H1 (cell line): ENCODE data around the gene PRKCZ. TPM values are rescaled to one million over a fixed set of nuclear protein-coding genes. Genes with fewer than 3 reads are reported as not detected.

ENCODE experiments used
- CTCF ChIA-PET: fragments of 300-600 bp; sonication (Branson Sonifier 250); formaldehyde crosslinking; loops from one replicate; lab custom pipeline; 2021; ENCODE audit not compliant: partially characterized antibody; lab: Charles Lee
- POLR2A ChIA-PET: fragments of 300-600 bp; sonication (Branson Sonifier 250); formaldehyde crosslinking; loops from one replicate; lab custom pipeline; 2021; ENCODE audit warnings: inconsistent platforms; ENCODE audit not compliant: partially characterized antibody; lab: Charles Lee
- DNase-seq, 2 experiments: peaks; one replicate each; pipeline versions ENCODE4 v3.0.0 to v3.0.0-alpha.2; 2010 to 2022; ENCODE audit warnings: low spot score in 2 of 2, low read depth in 1 of 2, mixed read lengths in 1 of 2
- FAIRE-seq: peaks from 2 replicates; lab custom pipeline; 2011; peaks lifted over from hg19 to GRCh38; lab: Jason Lieb, UNC
- H2AFZ ChIP-seq: 2 replicates; pipeline ENCODE4 v1.8.1; 2012; ENCODE audit warnings: low read length, inconsistent platforms
- H2AK5ac ChIP-seq: 2 replicates; pipeline ENCODE4 v1.6.1; 2013; ENCODE audit warnings: low read depth, low read length
- H2BK120ac ChIP-seq: replicated peaks from 2 replicates; pipeline ENCODE3; 2013; ENCODE audit warnings: low read depth, low read length, inconsistent platforms
- H2BK12ac ChIP-seq: 2 replicates; pipeline ENCODE4 v1.6.1; 2013; ENCODE audit warnings: low read depth, low read length
- H2BK15ac ChIP-seq: 2 replicates; pipeline ENCODE4 v1.6.1; 2013; ENCODE audit warnings: low read length
- H2BK20ac ChIP-seq: 2 replicates; pipeline ENCODE4 v1.6.1; 2013; ENCODE audit warnings: low read length
- H2BK5ac ChIP-seq: 2 replicates; pipeline ENCODE4 v1.6.1; 2013; ENCODE audit warnings: low read depth, low read length
- H3K14ac ChIP-seq: 2 replicates; pipeline ENCODE4 v1.6.1; 2013; ENCODE audit warnings: inconsistent platforms; ENCODE audit not compliant: insufficient read length
- H3K18ac ChIP-seq: 2 replicates; pipeline ENCODE4 v1.6.1; 2013; ENCODE audit warnings: low read length; ENCODE audit errors: extremely low read depth
- H3K23ac ChIP-seq: 2 replicates; pipeline ENCODE4 v1.6.1; 2013; ENCODE audit warnings: inconsistent platforms; ENCODE audit not compliant: insufficient read length
- H3K23me2 ChIP-seq: 2 replicates; pipeline ENCODE4 v1.6.1; 2013; ENCODE audit warnings: low read depth, low read length
- H3K27ac ChIP-seq: 2 replicates; pipeline ENCODE4 v1.6.1; 2011; ENCODE audit warnings: low read depth, low read length, inconsistent platforms
- H3K27me3 ChIP-seq, 4 experiments: replicated peaks in 1 of 4; 1 replicate in 1 of 4; 2 replicates in 3 of 4; pipeline versions ENCODE4 v1.6.1 to v1.8.1; 2011 to 2013; ENCODE audit warnings: low read length in 3 of 4, mild to moderate bottlenecking in 3 of 4, inconsistent platforms in 2 of 4, mixed read lengths in 2 of 4, moderate library complexity in 1 of 4; ENCODE audit not compliant: control insufficient read depth in 3 of 4, insufficient read depth in 3 of 4; ENCODE audit errors: extremely low read depth in 1 of 4
- H3K36me3 ChIP-seq, 4 experiments: 2 replicates each; pipeline versions ENCODE4 v1.6.1 to v1.8.1; 2011 to 2013; ENCODE audit warnings: mild to moderate bottlenecking in 4 of 4, low read length in 3 of 4, moderate library complexity in 2 of 4, control low read depth in 1 of 4, inconsistent platforms in 1 of 4; ENCODE audit not compliant: insufficient read depth in 4 of 4, control insufficient read depth in 2 of 4
- H3K4ac ChIP-seq: replicated peaks from 2 replicates; pipeline ENCODE3; 2013; ENCODE audit warnings: low read length, low read depth, mixed read lengths, inconsistent platforms; ENCODE audit not compliant: insufficient read length
- H3K4me1 ChIP-seq, 4 experiments: replicated peaks in 1 of 4; 1 replicate in 1 of 4; 2 replicates in 3 of 4; pipeline versions ENCODE4 v1.6.1 to v1.8.1; 2011 to 2013; ENCODE audit warnings: low read length in 3 of 4, inconsistent platforms in 2 of 4, mixed read lengths in 1 of 4; ENCODE audit not compliant: insufficient read depth in 4 of 4, control insufficient read depth in 3 of 4
- H3K4me2 ChIP-seq, 2 experiments: 2 replicates each; pipeline versions ENCODE4 v1.6.1 to v1.8.1; 2011 to 2013; ENCODE audit warnings: low read depth in 2 of 2, low read length in 2 of 2, control low read depth in 1 of 2, inconsistent platforms in 1 of 2, mild to moderate bottlenecking in 1 of 2; ENCODE audit not compliant: insufficient read depth in 1 of 2
- H3K4me3 ChIP-seq, 4 experiments: fragments of 200-600, 300-600 bp in 1 of 4; sonication (generic), shearing (Covaris generic), sonication (Bioruptor Twin) in 1 of 4; 2 replicates each; pipeline versions ENCODE4 v1.5.1 to v1.8.1; 2011 to 2016; ENCODE audit warnings: low read length in 4 of 4, low read depth in 3 of 4, control low read depth in 2 of 4, inconsistent platforms in 2 of 4, mild to moderate bottlenecking in 2 of 4, mixed read lengths in 1 of 4, moderate library complexity in 1 of 4; ENCODE audit not compliant: insufficient read depth in 2 of 4; ENCODE audit errors: extremely low read depth in 1 of 4
- H3K56ac ChIP-seq: replicated peaks from 2 replicates; pipeline ENCODE3; 2013; ENCODE audit warnings: low read depth, mild to moderate bottlenecking, mixed read lengths, low read length, inconsistent platforms; ENCODE audit not compliant: insufficient read length
- H3K79me1 ChIP-seq: 2 replicates; pipeline ENCODE4 v1.6.1; 2013; ENCODE audit warnings: low read depth, low read length, control low read depth
- H3K79me2 ChIP-seq, 2 experiments: 2 replicates each; pipeline versions ENCODE4 v1.6.1 to v1.8.1; 2012 to 2013; ENCODE audit warnings: low read length in 2 of 2, mild to moderate bottlenecking in 2 of 2, inconsistent platforms in 1 of 2; ENCODE audit not compliant: insufficient read depth in 2 of 2, control insufficient read depth in 1 of 2
- H3K9ac ChIP-seq, 4 experiments: replicated peaks in 1 of 4; 1 replicate in 1 of 4; 2 replicates in 3 of 4; pipeline versions ENCODE4 v1.6.1 to v1.8.1; 2011 to 2013; ENCODE audit warnings: low read depth in 3 of 4, low read length in 3 of 4, control low read depth in 2 of 4, mild to moderate bottlenecking in 2 of 4, moderate library complexity in 2 of 4, inconsistent platforms in 1 of 4; ENCODE audit errors: extremely low read depth in 1 of 4
- H3K9me3 ChIP-seq, 2 experiments: 2 replicates each; pipeline versions ENCODE4 v1.6.1 to v1.8.1; 2012 to 2013; ENCODE audit warnings: mild to moderate bottlenecking in 2 of 2, moderate library complexity in 2 of 2, control low read depth in 1 of 2, inconsistent platforms in 1 of 2, low read depth in 1 of 2, low read length in 1 of 2, mixed read lengths in 1 of 2; ENCODE audit not compliant: insufficient read depth in 2 of 2
- H4K20me1 ChIP-seq, 2 experiments: replicated peaks in 1 of 2; 2 replicates each; pipeline versions ENCODE3 to v1.8.1; 2011 to 2013; ENCODE audit warnings: inconsistent platforms in 2 of 2, low read length in 2 of 2, mild to moderate bottlenecking in 1 of 2; ENCODE audit not compliant: insufficient read depth in 2 of 2, control insufficient read depth in 1 of 2
- H4K5ac ChIP-seq: 2 replicates; pipeline ENCODE4 v1.6.1; 2013; ENCODE audit warnings: low read length, low read depth, mixed read lengths, inconsistent platforms; ENCODE audit not compliant: insufficient read length
- H4K8ac ChIP-seq: 2 replicates; pipeline ENCODE4 v1.8.0; 2013; ENCODE audit warnings: mild to moderate bottlenecking, moderate library complexity, low read length, inconsistent platforms; ENCODE audit not compliant: insufficient read depth; ENCODE audit errors: extremely low read depth
- H4K91ac ChIP-seq: replicated peaks from 2 replicates; pipeline ENCODE3; 2013; ENCODE audit warnings: low read length, mixed read lengths, inconsistent platforms; ENCODE audit not compliant: insufficient read length
- CHD1 ChIP-seq: IDR thresholded peaks from 2 replicates; pipeline ENCODE4 v1.6.1; 2012; ENCODE audit warnings: low read depth, low read length, improper control_type of control experiment
- SIN3A ChIP-seq, 2 experiments: IDR thresholded peaks in 1 of 2; conservative IDR thresholded peaks in 1 of 2; 2 replicates each; pipeline ENCODE4 v1.6.1; 2011 to 2012; ENCODE audit warnings: low read length in 2 of 2, improper control_type of control experiment in 1 of 2, low read depth in 1 of 2, mild to moderate bottlenecking in 1 of 2
- TAF1 ChIP-seq: IDR thresholded peaks from 2 replicates; pipeline ENCODE4 v1.6.1; 2011; ENCODE audit warnings: mild to moderate bottlenecking, low read depth, low read length
- TAF7 ChIP-seq: optimal IDR thresholded peaks from 2 replicates; pipeline ENCODE3; 2011; ENCODE audit warnings: low read depth, mild to moderate bottlenecking, inconsistent platforms, low read length, moderate library complexity, borderline replicate concordance
- ZNF274 ChIP-seq: IDR thresholded peaks from 2 replicates; pipeline ENCODE4 v1.7.0; 2012; ENCODE audit warnings: low read length, borderline replicate concordance; ENCODE audit errors: extremely low read depth
- WGBS, 2 experiments: shearing (Covaris generic) in 1 of 2; methylation state at CpG; one replicate each; pipeline versions ENCODE4 v1.1.6 to v1.1.7; 2013 to 2015; ENCODE audit warnings: low lambda C conversion rate in 2 of 2, mixed read lengths in 2 of 2, inconsistent platforms in 1 of 2, low coverage in 1 of 2, missing lambda C conversion rate in 1 of 2; ENCODE audit not compliant: insufficient replicate concordance in 2 of 2, insufficient coverage in 1 of 2, insufficient read length in 1 of 2; ENCODE audit errors: extremely low coverage in 1 of 2, missing lambda C conversion rate in 1 of 2; 5-methylcytosine and 5-hydroxymethylcytosine counted together
- polyA plus RNA-seq, 7 experiments: library from polyadenylated mRNA; depleted of rRNA in 3 of 7; stranded (reverse) in 5 of 7; unstranded in 2 of 7; fragments of >200 nt in 5 of 7; fragments of 200-250 nt in 2 of 7; gene quantifications; 1 replicate in 5 of 7; 2 replicates in 1 of 7; 4 replicates in 1 of 7; pipeline versions ENCODE4 v1.2.1 to v1.2.3, GENCODE V29; 2011 to 2013; ENCODE audit warnings: missing spikeins in 2 of 7, mixed read lengths in 2 of 7
- total RNA-seq: library from RNA; stranded (reverse); fragmentation: NEBNext Ultra II Directional; extraction: Animal tissue kit (Norgen Biotek cat#: 25700); gene quantifications from 2 replicates; pipeline ENCODE4 v1.2.1, GENCODE V29; 2021
- TF ChIP-seq, protein P1 (sequence below): IDR thresholded peaks from 2 replicates; pipeline ENCODE4 v1.6.1; 2011; ENCODE audit warnings: low read length, improper control_type of control experiment

The PRKCZ gene
- total and polyA plus RNA-seq, 2 of the 8 experiments (the other 6 are each of a cell fraction or from before 2014, with no cell fraction given): 37.4 to 45.1 TPM

DNA sequence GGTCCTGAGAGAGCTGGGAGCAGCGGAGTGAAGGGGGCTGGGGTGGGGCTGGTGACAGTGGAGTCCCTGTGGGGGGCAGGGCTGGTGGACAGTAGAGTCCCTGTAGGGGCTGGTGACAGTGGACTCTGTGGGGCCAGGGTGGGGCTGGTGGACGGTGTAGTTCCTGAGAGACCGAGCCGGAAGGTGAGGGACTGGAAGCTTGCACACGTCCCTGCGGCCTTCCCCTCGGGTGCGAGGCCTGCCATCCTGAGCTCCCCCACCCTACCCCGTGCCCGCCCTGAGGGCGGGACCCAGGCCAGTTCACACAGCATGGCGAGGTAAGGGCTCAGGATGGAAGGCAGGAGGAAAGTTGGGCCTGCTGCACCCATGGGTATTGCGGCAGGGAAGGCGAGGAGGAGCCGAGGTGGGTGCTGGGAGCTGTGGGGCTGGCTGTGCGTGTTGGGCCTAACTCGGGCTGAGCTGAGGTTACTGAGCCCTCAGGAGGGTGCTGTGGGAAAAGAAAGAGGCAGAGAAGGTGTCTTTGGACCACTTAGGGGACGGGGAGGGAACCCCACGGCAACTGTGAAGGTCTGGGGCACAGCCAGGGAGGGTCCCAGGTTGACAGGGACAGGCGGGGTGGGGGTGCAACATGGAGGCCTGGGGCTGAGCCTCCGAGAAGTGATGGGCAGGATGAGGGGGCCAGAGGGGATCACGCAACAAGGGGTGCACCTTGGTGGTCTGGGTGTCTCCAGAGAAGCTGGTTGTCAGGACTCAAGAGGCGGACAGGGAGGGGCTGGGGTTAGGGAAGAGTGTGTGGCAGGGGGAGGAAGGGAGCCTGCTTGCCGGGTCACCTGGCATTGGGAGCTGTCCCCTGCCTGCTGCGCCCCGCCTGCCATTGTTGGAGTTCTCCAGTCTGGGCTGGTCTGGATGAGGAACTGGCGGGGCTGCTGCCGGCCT lies 60.8 kb downstream of the PRKCZ start:
- H3K23me2 ChIP-seq: peaks cover under 1% of the 10 kb centered on the region; the same call in 1 of the 2 replicates
- no peak overlapping the region for H3K4ac ChIP-seq
- H2BK5ac ChIP-seq: no peak overlapping the region; the same call in 1 of the 2 replicates
- H3K14ac ChIP-seq: no peak overlapping the region
- FAIRE-seq (no peak), DNase-seq (no peak)
- no peak overlapping the region for H3K23ac ChIP-seq
- H3K56ac ChIP-seq: no peak overlapping the region
- H3K79me2 ChIP-seq: no peaks in the 10 kb centered on the region
- peaks cover 0 to 11% (median 9%) of the 10 kb centered on the region in 4 experiments; a peak in 6 of 7 replicates for H3K4me1 ChIP-seq
- no peak overlapping the region for H2AK5ac ChIP-seq
- no peak overlapping the region for H2BK20ac ChIP-seq
- H2AFZ ChIP-seq: no peak overlapping the region
- H4K8ac ChIP-seq: peak overlapping the region; percentile 45; the same call in 1 of the 2 replicates
- H3K4me2 ChIP-seq: no peak overlapping the region
- no peak overlapping the region; the same call in 1 of the 2 replicates for H3K27ac ChIP-seq
- no peaks in the 10 kb centered on the region for H3K27me3 ChIP-seq
- H3K79me1 ChIP-seq: no peaks in the 10 kb centered on the region
- H3K4me3 ChIP-seq: no peak overlapping the region
- H3K36me3 ChIP-seq: peaks cover 0 to 7% (median 2%) of the 10 kb centered on the region in 4 experiments; a peak in 2 of 8 replicates
- 93% methylated on average over 19 of the region's 28 CpGs; no CpG with 5 or more reads in 1 of the 2 experiments for WGBS, 2 experiments
- H2BK12ac ChIP-seq: 0 out of 2 replicates have a peak overlapping the region, but pooled peaks have one; percentile 43
- no peak overlapping the region for H4K5ac ChIP-seq
- no peak overlapping the region for H2BK120ac ChIP-seq
- POLR2A ChIA-PET: interaction anchor here (1.7 kb wide), 1 partner anchor 16 kb away, joined by 8 read pairs; no protein-coding TSS in a partner anchor
- H4K20me1 ChIP-seq: peaks cover 12 to 14% of the 10 kb centered on the region in 2 experiments
- H3K18ac ChIP-seq: no peak overlapping the region
- CTCF ChIA-PET: interaction anchor here (1.0 to 5.6 kb wide), 4 partner anchors 22 to 151 kb away, joined by 3 to 58 read pairs (median 5); no protein-coding TSS in a partner anchor
- no peak overlapping the region for H3K9ac ChIP-seq
- no peak overlapping the region for H2BK15ac ChIP-seq
- no peaks in the 10 kb centered on the region for H3K9me3 ChIP-seq
- H4K91ac ChIP-seq: no peak overlapping the region
- no peak for TF ChIP-seq SIN3A (conservative IDR thresholded peaks at IDR 0.05 in 1 of 2, IDR thresholded peaks at IDR 0.05 in 1 of 2; ENCODE audit: low read depth in 1 of 2, low read length in 2 of 2)
- no peak for TF ChIP-seq TAF1
- no peak for TF ChIP-seq ZNF274
- no peak for TF ChIP-seq TAF7
- TF ChIP-seq CHD1: no peak
- TF ChIP-seq, protein P1, sequence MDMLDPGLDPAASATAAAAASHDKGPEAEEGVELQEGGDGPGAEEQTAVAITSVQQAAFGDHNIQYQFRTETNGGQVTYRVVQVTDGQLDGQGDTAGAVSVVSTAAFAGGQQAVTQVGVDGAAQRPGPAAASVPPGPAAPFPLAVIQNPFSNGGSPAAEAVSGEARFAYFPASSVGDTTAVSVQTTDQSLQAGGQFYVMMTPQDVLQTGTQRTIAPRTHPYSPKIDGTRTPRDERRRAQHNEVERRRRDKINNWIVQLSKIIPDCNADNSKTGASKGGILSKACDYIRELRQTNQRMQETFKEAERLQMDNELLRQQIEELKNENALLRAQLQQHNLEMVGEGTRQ: no peak
